HG03457 (cell line): ENCODE measurements around the gene GLDN.
"Not testable (repeated sequence)": the region's sequence is repeated elsewhere in the genome, so short reads cannot be mapped to it uniquely, and the experiment has no call there.

Experiments used
- ATAC-seq: cut with Tn5 transposase; IDR thresholded peaks from one replicate; pipeline ENCODE4 v1.9.1; 2021; ENCODE audit warnings: moderate number of reproducible peaks; ENCODE audit not compliant: unreplicated experiment

The GLDN gene

GRCh38 chr15:51443282-51443914 lies 101.9 kb downstream of the GLDN start:
- no peak for ATAC-seq

GRCh38 chr15:51444112-51444511 lies 102.7 kb downstream of the GLDN start:
- ATAC-seq, result no peak

DNA sequence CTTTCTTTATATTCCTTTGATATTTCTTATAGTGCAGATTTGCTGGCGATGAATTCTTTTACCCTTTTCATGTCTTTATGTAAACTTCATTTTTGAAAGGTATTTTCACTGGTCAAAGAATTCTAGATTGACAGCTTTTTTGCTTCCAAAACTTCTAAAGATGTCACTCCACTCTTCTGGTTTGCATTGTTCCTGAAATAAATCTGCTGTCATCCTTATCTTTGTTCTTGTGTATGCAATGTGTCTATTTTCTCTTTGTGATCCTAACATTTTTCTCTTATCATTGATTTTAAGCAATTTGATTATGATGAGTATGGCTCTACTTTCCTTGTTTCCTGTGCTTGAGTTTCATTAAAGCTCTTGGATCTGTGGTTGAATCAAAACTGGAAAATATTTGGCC lies 103.4 kb downstream of the GLDN start:
- no peak for ATAC-seq

DNA sequence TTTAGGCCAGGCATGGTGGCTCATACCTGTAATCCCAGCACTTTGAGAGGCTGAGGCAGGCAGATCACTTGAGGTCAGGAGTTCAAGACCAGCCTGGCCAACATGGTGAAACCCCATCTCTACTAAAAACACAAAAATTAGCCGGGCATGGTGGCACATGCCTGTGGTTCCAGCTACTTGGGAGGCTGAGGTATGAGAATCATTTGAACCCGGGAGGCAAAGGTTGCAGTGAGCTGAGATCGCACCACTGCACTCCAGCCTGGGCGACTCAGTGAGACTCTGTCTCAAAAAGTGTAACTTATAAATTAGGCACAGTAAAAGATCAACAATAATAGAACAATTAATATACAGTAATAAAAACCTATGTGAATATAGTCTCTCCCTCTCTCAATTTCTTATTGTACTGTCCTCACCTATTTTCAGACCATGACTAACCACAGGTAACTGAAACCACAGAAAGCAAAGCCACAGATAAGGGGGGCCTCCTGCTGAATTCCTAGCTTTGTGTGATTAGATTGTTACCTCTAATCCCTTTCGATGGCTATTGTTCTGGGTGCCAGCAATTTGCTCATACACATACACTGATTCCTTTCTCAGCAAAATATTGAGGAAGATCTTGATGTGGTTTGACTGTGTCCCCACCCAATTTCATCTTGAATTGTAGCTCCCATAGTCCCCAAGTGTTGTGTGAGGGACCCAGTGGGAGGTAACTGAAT lies 104.7 kb downstream of the GLDN start:
- ATAC-seq, result not testable (repeated sequence)

- no peak for ATAC-seq
Measured at GRCh38 chr15:51447855-51448621, 106.6 kb downstream of the GLDN start.

DNA sequence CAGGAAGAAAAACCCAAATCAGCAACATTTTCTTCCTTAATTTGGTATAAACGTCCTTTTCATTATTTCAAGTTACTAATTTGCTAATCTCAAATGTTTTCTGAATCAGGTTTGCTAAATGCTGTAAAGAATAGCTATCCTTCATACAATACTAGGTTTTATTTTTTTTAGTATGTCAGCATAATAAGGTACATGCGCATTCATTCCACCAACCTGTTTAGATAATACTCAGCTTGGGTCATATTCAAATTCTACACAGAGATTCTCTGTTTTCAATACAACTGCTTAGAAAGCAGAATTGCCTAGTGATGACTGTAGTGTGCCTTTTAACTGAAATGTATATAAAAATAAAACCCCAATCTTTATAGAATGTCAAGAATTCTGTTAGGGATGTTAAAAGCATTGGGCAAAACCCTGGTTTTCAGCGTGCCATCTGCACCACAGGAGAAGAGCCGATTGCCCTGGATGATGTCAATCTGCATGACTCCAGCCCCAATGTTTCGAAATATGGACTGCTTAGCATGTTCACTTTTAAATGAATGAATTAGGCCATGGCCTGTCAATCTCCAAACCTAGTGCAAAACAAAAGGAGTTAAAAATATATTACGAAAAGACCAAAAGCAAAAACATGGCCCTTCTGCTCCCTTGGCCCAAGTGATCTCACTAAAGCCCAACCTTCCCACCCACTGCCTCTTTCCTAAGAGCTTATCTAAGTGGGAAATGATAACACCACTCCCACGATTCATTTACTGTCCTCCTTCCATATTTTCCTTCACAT lies 107.4 kb downstream of the GLDN start:
- no peak for ATAC-seq

DNA sequence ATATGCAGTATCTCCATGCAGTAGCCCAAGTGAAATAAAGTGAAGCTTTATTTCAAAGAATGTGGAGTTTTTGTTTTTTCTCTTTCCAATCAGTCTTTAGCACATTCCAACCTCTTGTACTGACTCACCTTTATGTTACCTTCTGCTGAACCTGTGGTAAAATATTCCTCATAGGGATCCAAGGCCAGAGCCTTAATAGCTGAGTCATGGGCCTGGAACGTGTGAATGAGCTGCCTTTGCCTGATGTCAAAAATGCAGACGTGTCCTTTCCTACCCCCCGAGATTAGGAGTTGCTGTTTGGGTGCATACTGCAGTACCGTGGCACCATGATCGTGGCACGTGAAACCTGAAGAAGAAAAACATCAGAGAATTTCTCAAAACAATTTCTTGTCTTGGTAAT lies 108.5 kb downstream of the GLDN start:
- no peak for ATAC-seq
